ENCODE measurements around the gene CARD9.

The CARD9 gene

GRCh38 chr9:136392538-136393449, 19.3 kb upstream of the CARD9 start:
- H3K36me3 ChIP-seq (ENCODE audit: control insufficient read depth, low read length), result peaks cover 87% of the 10 kb centered on the region

GRCh38 chr9:136391737-136392537, 18.5 kb upstream of the CARD9 start:
- TF ChIP-seq EZH2phosphoT487 (IDR thresholded peaks at IDR 0.05; ENCODE audit: borderline replicate concordance, low read length), result no peak
- TF ChIP-seq CTCF (IDR thresholded peaks at IDR 0.05; ENCODE audit: low read depth, low read length, poor library complexity, severe bottlenecking), result no peak
- H3K36me3 ChIP-seq (ENCODE audit: control insufficient read depth, low read length), result peaks cover 89% of the 10 kb centered on the region

More at GRCh38 chr9:136392538-136393449, 19.3 kb upstream of the CARD9 start:
- no peaks in the 10 kb centered on the region for H3K9me3 ChIP-seq (ENCODE audit: control insufficient read depth, insufficient read depth, low read length)
- no peak for TF ChIP-seq EZH2phosphoT487 (IDR thresholded peaks at IDR 0.05; ENCODE audit: borderline replicate concordance, low read length)
- TF ChIP-seq CTCF (IDR thresholded peaks at IDR 0.05; ENCODE audit: low read depth, low read length, poor library complexity, severe bottlenecking), result no peak
- no peaks in the 10 kb centered on the region for H3K9me2 ChIP-seq (replicated peaks; ENCODE audit: control insufficient read depth, low read length)
- H3K27ac ChIP-seq (ENCODE audit: low read depth, low read length), result no peak overlapping the region
- H3F3A ChIP-seq (ENCODE audit: control insufficient read depth, insufficient read depth), result no peaks in the 10 kb centered on the region
- H3K79me2 ChIP-seq (ENCODE audit: control insufficient read depth, low read length), result peaks cover 12% of the 10 kb centered on the region
- no peak overlapping the region for H3K4me3 ChIP-seq (ENCODE audit: low read length)
- H3K4me2 ChIP-seq (ENCODE audit: low read length), result no peak overlapping the region
- H4K20me1 ChIP-seq (ENCODE audit: control insufficient read depth, insufficient read depth, low read depth, low read length), result no peaks in the 10 kb centered on the region
- no peaks in the 10 kb centered on the region for H3K4me1 ChIP-seq (ENCODE audit: control insufficient read depth, low read length)
- no peaks in the 10 kb centered on the region for H3K27me3 ChIP-seq (ENCODE audit: control insufficient read depth, low read length)

GRCh38 chr9:136389396-136389795, 15.9 kb upstream of the CARD9 start:
- Histone ChIP-seq H3F3A (ENCODE audit: control insufficient read depth, insufficient read depth) (no peaks in the 10 kb centered on the region), H3K9me3 (ENCODE audit: control insufficient read depth, insufficient read depth, low read length) (no peaks in the 10 kb centered on the region), H3K36me3 (ENCODE audit: control insufficient read depth, low read length) (peaks cover 79% of the 10 kb centered on the region), H3K79me2 (ENCODE audit: control insufficient read depth, low read length) (no peaks in the 10 kb centered on the region), H3K27me3 (ENCODE audit: control insufficient read depth, low read length) (no peaks in the 10 kb centered on the region), H3K4me1 (ENCODE audit: control insufficient read depth, low read length) (no peaks in the 10 kb centered on the region), H3K4me2 (ENCODE audit: low read length) (no peak overlapping the region), H3K9me2 (replicated peaks; ENCODE audit: control insufficient read depth, low read length) (no peaks in the 10 kb centered on the region), H3K4me3 (ENCODE audit: low read length) (no peak overlapping the region), H4K20me1 (ENCODE audit: control insufficient read depth, insufficient read depth, low read depth, low read length) (no peaks in the 10 kb centered on the region), H3K27ac (ENCODE audit: low read depth, low read length) (no peak overlapping the region)
- TF ChIP-seq CTCF (IDR thresholded peaks at IDR 0.05; ENCODE audit: low read depth, low read length, poor library complexity, severe bottlenecking), result no peak
- TF ChIP-seq EZH2phosphoT487 (IDR thresholded peaks at IDR 0.05; ENCODE audit: borderline replicate concordance, low read length), result no peak

More at GRCh38 chr9:136391737-136392537, 18.5 kb upstream of the CARD9 start:
- no peaks in the 10 kb centered on the region for H3K27me3 ChIP-seq (ENCODE audit: control insufficient read depth, low read length)
- H3K9me3 ChIP-seq (ENCODE audit: control insufficient read depth, insufficient read depth, low read length), result no peaks in the 10 kb centered on the region
- H3K27ac ChIP-seq (ENCODE audit: low read depth, low read length), result no peak overlapping the region
- H3K9me2 ChIP-seq (replicated peaks; ENCODE audit: control insufficient read depth, low read length), result no peaks in the 10 kb centered on the region
- no peak overlapping the region for H3K4me2 ChIP-seq (ENCODE audit: low read length)
- no peaks in the 10 kb centered on the region for H4K20me1 ChIP-seq (ENCODE audit: control insufficient read depth, insufficient read depth, low read depth, low read length)
- H3F3A ChIP-seq (ENCODE audit: control insufficient read depth, insufficient read depth), result no peaks in the 10 kb centered on the region
- H3K79me2 ChIP-seq (ENCODE audit: control insufficient read depth, low read length), result peaks cover 5% of the 10 kb centered on the region
- no peaks in the 10 kb centered on the region for H3K4me1 ChIP-seq (ENCODE audit: control insufficient read depth, low read length)
- H3K4me3 ChIP-seq (ENCODE audit: low read length), result no peak overlapping the region

Measured in DOHH2 (cell line).